Bronchial epithelial cell (primary cell): ENCODE results near the gene C17orf114.

Experiments used
- DNase-seq: peaks from one replicate; pipeline ENCODE4 v3.0.0-alpha.2; 2010; ENCODE audit warnings: low read depth
- FAIRE-seq: peaks from 2 replicates; lab custom pipeline; 2011; peaks lifted over from hg19 to GRCh38; lab: Jason Lieb, UNC
- H3K27me3 ChIP-seq: 2 replicates; pipeline ENCODE4 v1.5.1; 2011; ENCODE audit warnings: low read length; ENCODE audit not compliant: control insufficient read depth, insufficient read depth
- H3K36me3 ChIP-seq: 2 replicates; pipeline ENCODE4 v1.5.1; 2011; ENCODE audit warnings: low read length; ENCODE audit not compliant: control insufficient read depth, insufficient read depth
- H3K4me3 ChIP-seq: 2 replicates; pipeline ENCODE4 v1.5.1; 2011; ENCODE audit warnings: mild to moderate bottlenecking, low read depth, low read length, control low read depth
- TF ChIP-seq, protein P1 (sequence below): IDR thresholded peaks from 2 replicates; pipeline ENCODE4 v1.5.1; 2011; ENCODE audit warnings: mild to moderate bottlenecking, moderate library complexity, low read length, control low read depth, inconsistent platforms; ENCODE audit not compliant: insufficient read depth, severe bottlenecking

Gene C17orf114

DNA sequence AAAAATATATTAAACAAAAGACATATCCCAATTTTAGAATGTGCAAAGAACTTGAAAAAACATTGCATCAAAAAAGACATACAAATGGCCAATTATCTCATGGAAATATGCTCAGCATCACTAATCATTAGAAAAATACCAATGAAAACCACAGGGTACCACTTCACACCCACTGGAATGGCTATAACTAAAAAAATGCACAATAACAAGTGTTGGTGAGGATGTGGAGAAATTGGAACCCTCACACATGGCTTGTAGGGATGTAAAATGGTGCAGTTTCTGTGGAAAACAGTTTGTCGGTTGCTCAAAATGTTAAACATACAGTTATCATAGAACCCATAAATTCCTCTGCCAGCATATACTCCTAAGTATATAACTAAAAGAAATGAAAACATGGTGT, 7.0 kb downstream of the C17orf114 start:
- FAIRE-seq (no peak), DNase-seq (no peak)
- TF ChIP-seq, protein P1, sequence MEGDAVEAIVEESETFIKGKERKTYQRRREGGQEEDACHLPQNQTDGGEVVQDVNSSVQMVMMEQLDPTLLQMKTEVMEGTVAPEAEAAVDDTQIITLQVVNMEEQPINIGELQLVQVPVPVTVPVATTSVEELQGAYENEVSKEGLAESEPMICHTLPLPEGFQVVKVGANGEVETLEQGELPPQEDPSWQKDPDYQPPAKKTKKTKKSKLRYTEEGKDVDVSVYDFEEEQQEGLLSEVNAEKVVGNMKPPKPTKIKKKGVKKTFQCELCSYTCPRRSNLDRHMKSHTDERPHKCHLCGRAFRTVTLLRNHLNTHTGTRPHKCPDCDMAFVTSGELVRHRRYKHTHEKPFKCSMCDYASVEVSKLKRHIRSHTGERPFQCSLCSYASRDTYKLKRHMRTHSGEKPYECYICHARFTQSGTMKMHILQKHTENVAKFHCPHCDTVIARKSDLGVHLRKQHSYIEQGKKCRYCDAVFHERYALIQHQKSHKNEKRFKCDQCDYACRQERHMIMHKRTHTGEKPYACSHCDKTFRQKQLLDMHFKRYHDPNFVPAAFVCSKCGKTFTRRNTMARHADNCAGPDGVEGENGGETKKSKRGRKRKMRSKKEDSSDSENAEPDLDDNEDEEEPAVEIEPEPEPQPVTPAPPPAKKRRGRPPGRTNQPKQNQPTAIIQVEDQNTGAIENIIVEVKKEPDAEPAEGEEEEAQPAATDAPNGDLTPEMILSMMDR: no peak
- peaks cover 11% of the 10 kb centered on the region for H3K36me3 ChIP-seq
- no peaks in the 10 kb centered on the region for H3K27me3 ChIP-seq
- H3K4me3 ChIP-seq: no peak overlapping the region

DNA sequence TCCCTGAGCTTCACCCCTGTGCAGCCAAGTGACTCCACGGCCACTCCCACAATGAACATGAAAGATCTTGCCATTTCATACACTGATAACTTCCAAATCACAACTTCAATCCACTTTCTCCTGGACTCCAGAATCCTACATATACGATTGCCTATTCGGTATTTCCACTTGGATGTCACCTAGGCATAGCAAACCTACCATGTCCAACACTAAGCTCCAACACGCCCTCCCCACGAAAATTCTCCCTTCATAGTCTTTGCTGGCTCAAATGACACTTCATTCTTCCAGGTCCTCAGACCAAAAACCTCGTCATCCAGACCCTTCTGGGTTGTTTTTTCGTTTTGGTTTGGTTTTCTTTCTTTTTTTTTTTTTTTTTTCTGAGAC, 11.4 kb downstream of the C17orf114 start:
- FAIRE-seq: no peak
- H3K4me3 ChIP-seq: peak overlapping the region; percentile 77

DNA sequence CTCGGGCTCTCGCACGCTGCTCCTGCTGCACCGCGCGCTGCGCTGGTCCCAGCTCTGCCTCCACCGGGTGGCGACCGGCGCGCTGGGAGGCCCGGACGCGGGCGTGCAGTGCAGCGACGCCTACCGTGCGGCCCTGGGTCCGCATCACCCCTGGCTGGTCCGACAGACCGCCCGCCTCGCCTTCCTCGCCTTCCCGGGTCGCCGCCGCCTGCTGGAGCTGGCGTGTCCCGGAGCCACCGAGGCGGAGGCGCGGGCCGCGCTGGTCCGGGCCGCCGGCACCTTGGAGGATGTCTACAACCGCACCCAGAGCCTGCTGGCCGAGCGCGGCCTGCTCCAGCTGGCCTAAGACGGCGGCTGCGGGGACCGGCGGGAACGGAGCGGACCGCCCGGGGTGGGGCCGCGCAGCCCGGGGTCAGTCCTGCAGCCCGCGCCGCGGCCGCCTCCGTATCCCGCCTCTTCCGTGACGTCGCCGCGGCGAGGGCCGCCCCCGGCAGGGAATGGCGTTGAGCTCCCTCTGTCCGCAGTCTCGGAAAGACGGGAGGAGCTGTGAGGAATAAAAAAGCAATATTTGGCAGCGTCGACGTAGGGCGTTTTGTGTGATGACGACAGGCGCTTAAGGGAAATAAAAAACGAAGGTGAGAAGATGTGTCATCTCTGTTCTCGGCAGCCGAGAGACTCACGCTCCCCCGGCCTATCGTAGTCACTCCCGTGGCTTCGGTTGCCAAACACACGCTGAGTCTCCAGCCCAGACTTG, 12.0 kb downstream of the C17orf114 start:
- TF ChIP-seq, protein P1: peak; percentile 84
- no peaks in the 10 kb centered on the region for H3K36me3 ChIP-seq
- FAIRE-seq: peak; percentile 93
- peaks cover 3% of the 10 kb centered on the region for H3K27me3 ChIP-seq
- peak; percentile 98 for DNase-seq
- peak overlapping the region; percentile 77 for H3K4me3 ChIP-seq

More for the DNA sequence above, 11.4 kb downstream of the C17orf114 start:
- TF ChIP-seq, protein P1: no peak
- DNase-seq: no peak
- no peaks in the 10 kb centered on the region for H3K27me3 ChIP-seq
- no peaks in the 10 kb centered on the region for H3K36me3 ChIP-seq

DNA sequence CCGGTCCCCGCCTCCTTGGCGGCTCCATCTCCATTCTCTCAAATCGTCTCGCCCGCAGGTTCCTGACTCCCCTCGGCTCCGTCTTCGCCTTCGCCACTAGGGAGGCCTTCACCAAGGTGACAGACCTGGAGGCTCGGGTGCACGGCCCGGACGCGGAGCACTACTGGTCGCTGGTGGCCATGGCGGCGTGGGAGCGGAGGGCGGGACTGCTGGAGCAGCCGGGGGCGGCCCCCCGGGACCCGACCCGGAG, 12.5 kb downstream of the C17orf114 start:
- peaks cover 3% of the 10 kb centered on the region for H3K27me3 ChIP-seq
- peak overlapping the region; percentile 77 for H3K4me3 ChIP-seq
- TF ChIP-seq, protein P1: no peak
- DNase-seq: no peak
- FAIRE-seq: no peak
- H3K36me3 ChIP-seq: no peaks in the 10 kb centered on the region

DNA sequence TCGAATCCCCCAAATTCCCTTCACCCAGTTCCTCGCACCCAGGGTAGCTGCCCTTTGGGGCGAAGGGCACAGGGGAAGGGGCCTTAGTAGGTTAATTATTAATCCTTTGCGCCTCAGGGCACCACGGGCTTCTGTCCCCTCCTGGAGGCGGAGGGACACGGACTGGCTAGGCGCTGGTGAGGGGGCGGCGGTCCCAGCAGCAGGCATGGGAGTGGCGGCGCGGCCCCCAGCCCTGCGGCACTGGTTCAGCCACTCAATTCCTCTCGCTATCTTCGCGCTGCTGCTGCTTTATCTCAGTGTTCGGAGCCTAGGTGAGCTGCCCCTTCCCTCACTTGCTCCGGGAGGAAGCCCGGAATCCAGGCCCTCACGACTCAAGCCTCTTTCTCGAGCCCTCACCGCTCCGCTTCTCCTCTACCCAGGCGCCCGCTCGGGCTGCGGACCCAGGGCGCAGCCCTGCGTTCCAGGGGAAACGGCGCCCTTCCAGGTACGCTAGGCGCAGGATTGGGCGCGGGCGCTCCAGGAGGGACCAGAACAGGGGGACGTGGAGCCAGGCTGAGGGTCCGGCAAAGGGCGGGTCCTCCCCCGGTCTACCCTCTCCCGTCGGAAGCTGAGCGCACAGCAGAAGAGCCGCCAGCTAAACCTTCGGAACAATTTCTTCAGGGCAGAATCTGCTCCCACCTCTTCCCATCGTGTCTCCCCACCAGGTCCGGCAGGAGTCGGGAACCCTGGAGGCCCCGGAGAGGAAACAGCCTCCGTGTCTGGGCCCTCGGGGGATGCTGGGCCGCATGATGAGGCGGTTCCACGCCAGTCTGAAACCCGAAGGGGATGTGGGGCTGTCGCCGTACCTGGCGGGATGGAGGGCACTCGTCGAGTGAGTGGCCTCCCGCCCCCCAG, 13.1 kb downstream of the C17orf114 start, which contains the start of gene GLTPD2:
Gene GLTPD2 (plus strand): TSS at position 158 of the 894 bp plus-strand sequence. CDS start 48 bp downstream, at position 206.
- no peaks in the 10 kb centered on the region for H3K36me3 ChIP-seq
- DNase-seq (no peak), FAIRE-seq (no peak)
- peak within 1 kb of the TSS; percentile 77 for H3K4me3 ChIP-seq
- peaks cover 4% of the 10 kb centered on the region for H3K27me3 ChIP-seq
- TF ChIP-seq, protein P1: no peak
